ENCODE data around the gene DCLK3.
A peak's percentile ranks its signal among the peaks of the same experiment; 100 is the strongest.

The DCLK3 gene

GRCh38 chr3:36763850-36764703, at the start of gene DCLK3:
TSS of gene DCLK3 (minus strand) at chr3:36764553. CDS start at chr3:36764263, 290 bp downstream.
- peak; percentile 18 for DNase-seq

- DNase-seq, result no peak
Measured at GRCh38 chr3:36813305-36813704, 49.0 kb upstream of the DCLK3 start.

- no peak for DNase-seq
Measured at GRCh38 chr3:36812240-36812639, 47.9 kb upstream of the DCLK3 start.

- DNase-seq, result no peak
Measured at GRCh38 chr3:36811768-36812167, 47.4 kb upstream of the DCLK3 start.

- peak; percentile 32 for DNase-seq
Measured at GRCh38 chr3:36804295-36805055, 40.1 kb upstream of the DCLK3 start.

GRCh38 chr3:36803091-36803791, 38.9 kb upstream of the DCLK3 start:
- no peak for DNase-seq

GRCh38 chr3:36800533-36801116, 36.3 kb upstream of the DCLK3 start:
- DNase-seq, result no peak

- DNase-seq, result no peak
Measured at GRCh38 chr3:36796881-36797280, 32.5 kb upstream of the DCLK3 start.

- no peak for DNase-seq
Measured at GRCh38 chr3:36796161-36796560, 31.8 kb upstream of the DCLK3 start.

GRCh38 chr3:36795622-36796021, 31.3 kb upstream of the DCLK3 start:
- no peak for DNase-seq

GRCh38 chr3:36792342-36792741, 28.0 kb upstream of the DCLK3 start:
- no peak for DNase-seq

- no peak for DNase-seq
Measured at GRCh38 chr3:36790765-36791164, 26.4 kb upstream of the DCLK3 start.

- no peak for DNase-seq
Measured at GRCh38 chr3:36786921-36787890, 22.9 kb upstream of the DCLK3 start.

- no peak for DNase-seq
Measured at GRCh38 chr3:36784138-36784635, 19.8 kb upstream of the DCLK3 start.

GRCh38 chr3:36777424-36778218, 13.3 kb upstream of the DCLK3 start:
- DNase-seq, result no peak

GRCh38 chr3:36776436-36776835, 12.1 kb upstream of the DCLK3 start:
- no peak for DNase-seq

GRCh38 chr3:36774052-36774451, 9.7 kb upstream of the DCLK3 start:
- DNase-seq, result no peak

- no peak for DNase-seq
Measured at GRCh38 chr3:36771931-36772330, 7.6 kb upstream of the DCLK3 start.

GRCh38 chr3:36769926-36770325, 5.6 kb upstream of the DCLK3 start:
- DNase-seq, result no peak

GRCh38 chr3:36765104-36765503, 751 bp upstream of the DCLK3 start:
- DNase-seq, result no peak

GRCh38 chr3:36764704-36765038, 318 bp upstream of the DCLK3 start:
- no peak for DNase-seq
